HG03457 (cell line): ENCODE results near the gene LGR5.
"Not testable (repeated sequence)": the region's sequence is repeated elsewhere in the genome, so short reads cannot be mapped to it uniquely, and the experiment has no call there.

Experiments used
- ATAC-seq: cut with Tn5 transposase; IDR thresholded peaks from one replicate; pipeline ENCODE4 v1.9.1; 2021; ENCODE audit warnings: moderate number of reproducible peaks; ENCODE audit not compliant: unreplicated experiment

LGR5 gene

GRCh38 chr12:71472441-71472911 lies 32.9 kb downstream of the LGR5 start:
- ATAC-seq: no peak

DNA sequence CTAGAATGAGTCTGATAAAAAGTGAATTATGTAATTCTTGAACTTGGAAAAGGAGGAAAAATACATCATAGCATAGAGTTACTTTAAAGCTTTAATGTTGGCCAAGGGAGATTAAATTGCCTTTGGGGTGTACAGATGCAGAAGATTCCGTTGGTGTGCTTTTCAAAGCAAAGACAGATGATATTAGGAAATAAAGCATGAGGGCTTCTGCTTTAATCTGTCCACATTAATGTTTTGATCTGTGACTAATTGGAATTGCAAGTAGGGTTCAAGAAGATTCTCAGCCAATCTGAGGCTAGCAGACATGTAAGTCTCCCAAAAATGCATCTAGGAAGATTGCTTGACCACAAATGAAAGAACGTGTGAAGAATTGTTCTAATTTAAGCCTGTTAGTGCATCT lies 35.2 kb downstream of the LGR5 start:
- no peak for ATAC-seq

DNA sequence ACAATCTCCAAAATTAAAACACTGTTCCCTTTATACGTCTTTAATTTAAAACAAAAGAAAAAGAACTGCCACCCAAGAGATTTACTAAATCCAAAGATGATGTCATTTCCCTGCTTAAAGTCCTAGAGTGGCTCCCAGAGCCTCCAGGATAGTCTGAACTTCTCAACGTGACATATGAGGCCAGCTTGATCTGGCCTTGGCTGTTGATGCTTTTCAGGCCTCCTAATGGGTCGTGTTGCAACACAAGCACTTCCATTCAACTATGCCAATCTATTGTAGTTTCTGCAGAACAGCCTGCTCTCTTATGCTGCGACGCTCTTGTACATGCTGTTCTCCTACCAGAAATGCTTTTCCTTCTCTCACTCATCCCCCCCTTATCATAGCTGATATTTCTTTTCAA lies 35.7 kb downstream of the LGR5 start:
- ATAC-seq: no peak

GRCh38 chr12:71476513-71476912 lies 36.9 kb downstream of the LGR5 start:
- ATAC-seq: no peak

DNA sequence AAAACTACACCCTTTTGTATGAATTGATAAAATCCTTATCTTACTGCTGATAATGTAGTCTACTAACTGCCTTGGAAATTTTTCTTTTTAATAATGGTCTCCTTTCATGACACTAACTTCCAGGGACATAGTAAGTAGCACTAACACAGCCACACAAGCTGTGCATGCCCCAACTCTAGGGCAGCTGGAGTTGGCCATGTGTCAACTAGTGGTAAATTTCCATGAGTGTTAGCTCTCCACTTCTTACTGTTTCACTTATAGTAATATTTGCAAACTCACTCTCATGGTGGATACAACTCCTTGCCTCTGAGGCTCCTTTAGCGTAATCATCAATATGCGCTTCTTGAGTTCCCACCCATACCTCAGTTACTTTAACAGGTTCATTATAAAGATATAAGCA lies 38.0 kb downstream of the LGR5 start:
- ATAC-seq: no peak

DNA sequence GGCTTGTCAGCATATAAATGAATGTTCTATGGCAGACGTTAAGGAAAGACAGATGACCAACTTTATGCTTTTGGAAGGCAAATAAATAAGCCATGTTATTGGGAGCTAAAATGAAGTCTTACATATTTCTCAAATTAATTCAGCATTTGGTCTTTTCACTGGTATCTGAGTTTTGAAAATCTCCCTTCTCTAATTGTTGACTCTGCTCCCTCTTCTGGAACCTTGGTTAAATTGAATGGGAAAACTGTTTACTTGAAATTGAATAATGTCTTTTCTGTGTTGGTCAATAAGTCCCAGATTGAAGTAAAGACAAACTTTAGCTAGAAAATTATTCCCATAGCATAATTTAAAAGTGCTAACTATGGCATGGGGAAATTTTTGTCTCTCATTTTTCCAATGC lies 38.7 kb downstream of the LGR5 start:
- ATAC-seq: no peak

DNA sequence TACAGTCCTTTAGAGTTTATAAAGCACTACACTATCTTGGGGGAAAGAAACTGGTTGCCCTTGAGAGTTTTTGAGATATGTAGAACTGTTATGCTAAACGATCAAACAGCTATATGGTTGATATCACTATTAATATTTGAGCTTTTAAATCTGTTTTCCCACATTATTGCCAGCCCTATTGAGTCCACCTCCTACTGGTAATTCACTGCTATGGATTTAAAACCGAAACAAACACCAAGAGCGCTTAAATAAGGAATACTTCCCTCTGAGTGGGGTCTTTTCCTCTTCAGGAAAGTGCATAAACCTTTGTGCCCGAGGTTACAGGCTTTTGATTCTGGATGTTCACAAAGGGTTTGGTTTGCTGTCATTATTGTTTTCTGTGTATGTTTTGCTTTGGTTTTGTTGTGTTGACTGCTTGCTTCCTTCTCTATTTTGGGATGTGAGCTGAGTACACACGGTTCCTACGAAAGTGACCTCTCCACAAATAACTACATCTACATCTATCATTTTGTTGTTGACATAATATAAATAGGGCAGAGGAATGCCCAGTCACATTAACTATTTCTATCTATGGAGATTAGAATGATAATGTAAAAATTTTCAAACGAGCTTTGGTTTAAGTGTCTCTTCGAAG lies 44.8 kb downstream of the LGR5 start:
- no peak for ATAC-seq

DNA sequence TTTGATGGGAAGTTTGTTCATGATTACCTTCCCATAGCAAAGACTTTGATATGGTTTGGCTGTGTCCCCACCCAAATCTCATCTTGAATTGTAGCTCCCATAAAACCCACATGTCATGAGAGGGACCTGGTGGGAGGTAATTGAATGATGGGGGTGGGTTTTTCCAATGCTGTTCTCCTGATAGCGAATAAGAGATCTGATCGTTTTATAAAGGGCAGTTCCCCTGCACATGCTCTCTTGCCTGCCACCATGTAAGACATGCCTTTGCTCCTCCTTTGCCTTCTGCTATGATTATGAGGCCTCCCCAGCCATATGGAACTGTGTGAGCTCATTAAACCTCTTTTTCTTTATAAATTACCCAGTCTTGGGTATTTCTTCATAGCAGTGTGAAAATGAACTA lies 51.2 kb downstream of the LGR5 start:
- not testable (repeated sequence) for ATAC-seq

DNA sequence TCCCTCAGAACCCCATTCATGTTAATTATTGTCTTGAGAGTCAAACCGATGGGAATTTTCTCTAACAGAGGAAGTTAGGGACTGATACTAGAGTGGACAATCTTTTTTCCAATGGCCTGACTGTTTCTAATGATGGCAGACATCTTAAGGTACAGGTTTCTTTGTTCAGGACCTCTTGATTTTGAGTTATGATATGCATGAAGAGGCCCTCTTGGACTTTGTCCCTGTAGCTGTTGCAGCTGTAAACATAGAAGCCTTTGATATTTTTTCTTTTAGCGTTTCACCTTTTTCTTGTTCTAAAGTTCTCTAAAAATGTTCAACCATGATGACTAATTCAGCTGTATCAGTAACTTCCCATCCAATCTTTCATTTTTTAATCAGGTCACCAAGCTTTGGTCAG lies 53.0 kb downstream of the LGR5 start:
- ATAC-seq: no peak

DNA sequence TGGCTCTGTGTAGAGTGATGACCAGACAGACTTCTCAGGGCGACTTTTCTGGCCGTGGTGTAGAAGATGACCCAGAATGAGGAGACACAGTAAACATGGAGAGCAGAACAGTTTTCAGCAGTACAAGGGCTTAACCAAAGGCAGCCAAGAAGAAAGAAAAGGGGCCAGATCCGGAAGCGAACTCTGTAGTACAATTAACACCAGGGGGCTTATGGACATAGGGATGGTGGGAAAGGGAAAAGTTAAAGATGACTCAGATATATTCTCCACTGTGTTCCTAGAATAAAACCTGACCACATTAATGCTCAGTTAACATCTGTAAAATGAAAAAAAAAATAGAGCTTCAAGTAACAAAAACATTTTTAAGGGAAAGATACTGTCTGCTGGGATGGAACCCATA lies 60.2 kb downstream of the LGR5 start:
- ATAC-seq: no peak

DNA sequence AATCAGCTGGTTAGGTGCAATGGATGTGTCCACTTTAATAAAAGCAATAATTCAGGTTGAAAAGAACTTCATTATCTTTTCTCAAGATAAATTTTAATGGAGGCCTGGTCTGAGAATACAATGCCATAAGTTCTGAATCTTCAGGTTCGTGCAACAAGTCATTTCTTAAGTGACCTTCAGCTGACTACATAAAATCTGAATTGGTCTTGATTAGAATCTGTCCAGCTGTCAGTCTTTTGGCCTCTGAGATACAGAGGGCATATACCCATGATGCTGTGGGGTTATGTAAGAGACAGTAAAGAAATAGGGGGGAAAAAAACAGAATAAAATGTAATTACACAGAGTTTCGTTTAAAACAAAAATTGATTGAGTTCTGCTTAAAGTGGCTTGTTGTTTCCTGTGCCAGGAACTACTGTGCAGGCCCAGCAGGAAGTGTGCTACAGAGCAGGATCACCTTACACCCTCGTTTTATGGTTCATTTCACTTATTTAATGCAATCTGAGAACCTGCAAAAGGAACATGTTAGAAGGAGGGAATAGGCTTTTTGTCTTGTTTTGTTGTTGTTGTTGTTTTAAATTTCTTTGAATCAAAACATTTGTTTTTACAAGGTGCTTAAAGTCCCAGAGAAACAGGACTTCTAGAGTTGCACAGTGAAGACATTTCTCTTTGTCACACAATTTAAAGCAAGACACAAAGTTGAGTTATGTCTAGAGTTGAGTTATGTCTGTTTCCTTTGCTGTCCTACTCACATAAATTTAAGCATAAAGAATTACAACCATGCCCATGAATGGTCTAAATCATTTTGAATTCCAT lies 64.2 kb downstream of the LGR5 start:
- ATAC-seq: no peak

DNA sequence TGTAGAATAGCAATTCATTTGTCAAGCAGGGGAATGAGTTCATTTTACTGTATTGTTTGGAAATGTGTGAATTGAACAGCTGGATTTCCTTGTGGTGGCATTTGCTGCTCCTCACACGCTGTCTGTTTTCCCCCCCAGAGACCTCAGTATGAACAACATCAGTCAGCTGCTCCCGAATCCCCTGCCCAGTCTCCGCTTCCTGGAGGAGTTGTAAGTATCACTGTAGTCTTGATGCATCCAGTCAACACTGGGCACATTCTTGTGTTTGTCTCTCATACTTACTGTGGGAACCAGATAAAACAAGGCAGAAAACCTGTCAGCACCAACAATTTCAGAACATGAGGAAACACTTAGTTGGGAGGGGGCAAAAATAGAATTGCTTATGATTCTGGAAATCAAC lies 64.9 kb downstream of the LGR5 start:
- ATAC-seq: no peak

- ATAC-seq: no peak
Observed at GRCh38 chr12:71509705-71510104, 70.1 kb downstream of the LGR5 start.

DNA sequence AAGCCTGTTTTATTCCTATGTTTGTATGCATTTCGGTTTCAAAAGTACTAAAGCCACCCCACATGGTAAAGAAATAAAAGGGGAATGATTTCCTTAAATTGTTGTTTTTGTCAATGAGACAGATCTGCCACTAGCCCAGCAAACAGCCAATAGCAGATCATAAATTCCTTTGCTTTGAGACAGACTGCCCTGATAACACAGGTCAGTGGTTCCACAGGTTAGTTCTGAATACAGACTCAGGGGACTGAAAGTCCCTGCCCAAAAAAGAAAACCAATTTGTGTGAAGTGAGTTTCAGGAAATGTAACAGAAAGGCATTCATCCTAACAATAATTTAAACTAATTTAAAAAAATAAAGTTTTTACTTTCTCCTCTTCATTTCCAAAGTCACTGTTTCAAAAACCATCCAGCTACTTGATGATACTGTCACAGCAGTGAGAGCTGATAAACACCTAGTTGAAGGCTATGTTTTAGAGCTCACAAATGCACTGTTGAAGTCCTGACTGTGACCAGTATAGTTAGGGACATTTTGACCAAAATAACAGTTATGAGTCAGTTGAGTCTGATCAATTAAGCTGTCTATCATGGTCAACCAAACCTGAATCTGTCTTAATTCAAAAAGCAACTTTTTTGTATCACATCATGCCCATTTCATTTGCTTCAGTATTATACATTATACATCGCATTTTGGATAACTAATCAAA lies 77.7 kb downstream of the LGR5 start:
- no peak for ATAC-seq

GRCh38 chr12:71521125-71521524 lies 81.5 kb downstream of the LGR5 start:
- no peak for ATAC-seq

- no peak for ATAC-seq
Observed at GRCh38 chr12:71524626-71525025, 85.0 kb downstream of the LGR5 start.

GRCh38 chr12:71533703-71534102 lies 94.1 kb downstream of the LGR5 start:
- no peak for ATAC-seq

DNA sequence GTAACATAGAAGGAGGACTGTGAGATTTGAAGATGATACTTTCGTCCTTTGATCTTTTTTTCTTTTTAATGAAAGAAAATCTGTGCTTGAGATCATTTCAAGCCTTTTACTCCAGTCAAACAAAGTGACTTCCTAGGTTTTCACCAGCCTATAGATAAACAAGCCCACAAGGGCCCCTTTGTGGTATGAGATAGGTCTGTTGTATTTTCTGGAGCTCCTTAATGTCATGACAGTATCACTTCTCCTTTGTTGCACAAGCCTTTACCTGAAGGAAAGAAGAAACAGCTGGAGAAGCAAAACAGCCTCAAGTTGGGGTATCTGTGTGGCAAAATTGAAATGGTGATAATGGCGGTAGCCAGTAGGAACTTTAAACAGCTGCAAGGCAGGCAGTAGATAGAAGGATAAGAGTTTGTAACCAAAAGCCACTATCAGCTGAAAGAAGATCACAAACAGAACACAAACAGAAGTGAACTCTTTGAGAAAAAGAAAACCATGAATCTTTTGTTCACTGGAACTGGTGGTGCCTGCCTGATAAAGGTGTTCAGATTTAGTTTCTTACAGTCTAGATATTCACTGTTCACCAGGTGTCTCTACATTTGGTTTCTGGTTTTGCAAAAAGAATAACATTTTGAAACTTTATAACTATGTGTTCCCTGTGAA lies 96.8 kb downstream of the LGR5 start:
- ATAC-seq: no peak

DNA sequence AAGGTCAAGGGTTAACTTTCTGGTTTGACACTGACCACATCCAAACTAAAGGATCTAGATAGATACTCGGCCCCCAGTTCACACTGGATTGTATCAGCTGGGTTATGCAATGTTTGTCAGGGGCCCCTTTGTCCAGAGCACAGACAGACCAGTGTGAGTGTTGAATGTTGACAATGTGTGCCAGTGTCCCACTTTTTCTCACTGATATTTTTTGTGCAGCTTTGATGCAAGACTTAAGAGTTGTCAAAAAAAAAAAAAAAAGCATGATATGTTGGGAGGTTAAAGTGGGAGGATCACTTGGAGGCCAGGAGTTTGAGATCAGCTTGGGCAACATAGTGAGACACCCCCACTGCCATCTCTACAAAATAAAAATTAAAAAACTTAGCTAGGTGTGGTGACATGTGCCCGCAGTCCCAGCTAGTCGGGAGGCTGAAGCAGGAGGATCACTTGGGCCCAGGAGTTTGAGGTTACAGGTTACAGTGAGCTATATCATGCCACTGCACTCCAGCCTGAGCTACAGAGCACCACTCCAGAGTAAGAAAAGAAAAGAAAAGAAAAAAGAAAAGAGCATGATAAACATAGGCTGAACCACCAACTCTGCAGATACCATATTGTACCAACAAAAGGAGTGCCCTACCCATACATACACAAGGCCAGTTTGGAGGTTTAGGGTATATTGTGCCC lies 97.5 kb downstream of the LGR5 start:
- ATAC-seq: no peak

DNA sequence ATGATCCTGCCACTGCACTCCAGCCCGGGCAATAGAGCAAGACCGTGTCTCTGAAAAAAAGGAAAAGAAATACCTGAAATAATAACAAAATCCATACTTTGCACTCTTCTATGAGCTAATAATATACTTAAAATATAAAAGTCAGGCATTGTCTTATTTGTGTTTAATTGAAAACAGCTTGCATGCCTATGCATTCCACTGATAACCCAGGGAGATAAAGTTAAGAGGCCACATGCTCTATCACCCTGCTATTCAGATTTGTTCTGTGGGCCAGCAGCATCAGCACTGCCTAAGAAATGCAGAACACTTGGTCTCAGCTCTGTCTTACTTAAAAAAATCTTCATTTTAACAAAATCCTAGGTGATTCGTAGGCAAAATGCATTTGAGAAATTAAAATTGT lies 99.2 kb downstream of the LGR5 start:
- ATAC-seq: no peak

DNA sequence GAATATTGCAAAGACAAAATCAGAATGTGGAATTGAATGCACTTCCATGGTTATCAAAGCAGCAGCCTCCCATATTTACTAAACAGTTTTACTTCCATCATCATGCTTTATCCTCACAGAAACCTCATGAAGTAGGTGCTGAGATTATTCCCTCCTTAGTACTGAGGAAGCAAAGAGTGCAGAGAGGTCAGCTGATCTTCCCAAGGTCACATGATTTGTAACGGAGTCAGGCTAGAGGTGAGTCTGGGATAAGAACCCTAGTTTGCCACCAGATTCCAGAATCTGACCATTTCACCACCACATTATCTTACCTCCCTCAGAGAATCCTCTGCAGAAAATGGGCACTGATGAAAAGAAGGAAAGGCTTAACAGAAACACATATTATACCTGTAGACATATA lies 102.0 kb downstream of the LGR5 start:
- ATAC-seq: no peak
